Measurements from ENCODE around the gene B4GALT4. TPM values are rescaled to one million over a fixed set of nuclear protein-coding genes. Genes with fewer than 3 reads are reported as not detected.

The B4GALT4 gene
- total and polyA plus RNA-seq, 3 donors from 2014 or later: 13.5 to 19.4 (median 17.7) TPM

GRCh38 chr3:119195151-119195476 lies 45.6 kb downstream of the B4GALT4 start:
- Histone ChIP-seq H3K27me3 (no peaks in the 10 kb centered on the region), H3K9me3 (no peaks in the 10 kb centered on the region), H3K4me1 (no peaks in the 10 kb centered on the region), H3K4me3 (no peak overlapping the region), H3K36me3 (ENCODE audit: low read depth, missing control alignments) (no peaks in the 10 kb centered on the region), H3K27ac (no peak overlapping the region)
- intact Hi-C loops (cut with DNase I; ENCODE audit: low total_unique reads): no loop called here
- TF ChIP-seq CTCF (IDR thresholded peaks at IDR 0.05) (no peak), POLR2A (IDR thresholded peaks at IDR 0.05) (no peak)
- WGBS, 2 donors: 80 to 88% methylated on average over 1 of the region's 1 CpG
- no peak for DNase-seq

- TF ChIP-seq POLR2A (IDR thresholded peaks at IDR 0.05): no peak
- TF ChIP-seq CTCF (IDR thresholded peaks at IDR 0.05): no peak
- H3K4me3 ChIP-seq: no peak overlapping the region
- no peak for DNase-seq
- H3K9me3 ChIP-seq: no peaks in the 10 kb centered on the region
- WGBS, 2 donors: 84 to 92% methylated on average over 7 of the region's 7 CpGs
- H3K27ac ChIP-seq: no peak overlapping the region
- no peaks in the 10 kb centered on the region for H3K4me1 ChIP-seq
- intact Hi-C loops (cut with DNase I; ENCODE audit: low total_unique reads): no loop called here
- no peaks in the 10 kb centered on the region for H3K36me3 ChIP-seq (ENCODE audit: low read depth, missing control alignments)
- H3K27me3 ChIP-seq: no peaks in the 10 kb centered on the region
Measured at GRCh38 chr3:119194237-119195150, 46.2 kb downstream of the B4GALT4 start.

GRCh38 chr3:119191800-119192199 lies 48.9 kb downstream of the B4GALT4 start:
- no peak for TF ChIP-seq POLR2A (IDR thresholded peaks at IDR 0.05)
- no peak for TF ChIP-seq CTCF (IDR thresholded peaks at IDR 0.05)
- no peak overlapping the region for H3K4me3 ChIP-seq
- WGBS, 2 donors: 83 to 85% methylated on average over 1 of the region's 1 CpG
- H3K4me1 ChIP-seq: no peaks in the 10 kb centered on the region
- H3K27me3 ChIP-seq: no peaks in the 10 kb centered on the region
- no peaks in the 10 kb centered on the region for H3K36me3 ChIP-seq (ENCODE audit: low read depth, missing control alignments)
- intact Hi-C loops (cut with DNase I; ENCODE audit: low total_unique reads): no loop called here
- no peaks in the 10 kb centered on the region for H3K9me3 ChIP-seq
- no peak overlapping the region for H3K27ac ChIP-seq
- no peak for DNase-seq

- no peaks in the 10 kb centered on the region for H3K27me3 ChIP-seq
- DNase-seq: no peak
- H3K36me3 ChIP-seq (ENCODE audit: low read depth, missing control alignments): no peaks in the 10 kb centered on the region
- no peak for TF ChIP-seq POLR2A (IDR thresholded peaks at IDR 0.05)
- TF ChIP-seq CTCF (IDR thresholded peaks at IDR 0.05): no peak
- intact Hi-C loops (cut with DNase I; ENCODE audit: low total_unique reads): no loop called here
- no peaks in the 10 kb centered on the region for H3K9me3 ChIP-seq
- no peaks in the 10 kb centered on the region for H3K4me1 ChIP-seq
- H3K4me3 ChIP-seq: no peak overlapping the region
- no peak overlapping the region for H3K27ac ChIP-seq
Measured at GRCh38 chr3:119187266-119187665, 53.4 kb downstream of the B4GALT4 start.
